Measurements from ENCODE around the gene GAK.

GRCh38 chr4:822361-823175 is 109.5 kb downstream of the GAK start:
- TF ChIP-seq CTCF (IDR thresholded peaks at IDR 0.05): no peak
- TF ChIP-seq POLR2A (IDR thresholded peaks at IDR 0.05): no peak

All from right lobe of liver (tissue), 4 donors.